ENCODE results near the gene PWWP3B. TPM values are rescaled to one million over a fixed set of nuclear protein-coding genes. Genes with fewer than 3 reads are reported as not detected.

Gene PWWP3B
- total and polyA plus RNA-seq, 2 experiments from 2014 or later: not detected

- Histone ChIP-seq H3K4me1 (ENCODE audit: insufficient read depth) (no peaks in the 10 kb centered on the region), H3K36me3 (ENCODE audit: low read depth) (no peaks in the 10 kb centered on the region), H3F3A (ENCODE audit: insufficient read depth) (no peaks in the 10 kb centered on the region), H3K27ac (no peak overlapping the region), H3K27me3 (replicated peaks; ENCODE audit: insufficient read depth) (no peaks in the 10 kb centered on the region), H3K9me2 (ENCODE audit: insufficient read depth) (no peaks in the 10 kb centered on the region), H2AFZ (no peak overlapping the region), H3K4me3 (no peak overlapping the region), H3K79me2 (ENCODE audit: insufficient read depth) (no peaks in the 10 kb centered on the region), H3K9me3 (ENCODE audit: low read depth) (no peaks in the 10 kb centered on the region), H4K20me1 (ENCODE audit: insufficient read depth) (no peaks in the 10 kb centered on the region), H3K4me2 (ENCODE audit: unreplicated experiment) (no peak overlapping the region), H3K9ac (no peak overlapping the region)
- no peak for DNase-seq
- in situ Hi-C loops (cut with MboI): no loop called here
- no peak for TF ChIP-seq EZH2 (IDR thresholded peaks at IDR 0.05; ENCODE audit: insufficient read depth, poor library complexity, severe bottlenecking)
- TF ChIP-seq EZH2phosphoT487 (IDR thresholded peaks at IDR 0.05; ENCODE audit: insufficient read depth, low read depth): no peak
Measured at GRCh38 chrX:106159861-106160282, 8.2 kb upstream of the PWWP3B start.

DNA sequence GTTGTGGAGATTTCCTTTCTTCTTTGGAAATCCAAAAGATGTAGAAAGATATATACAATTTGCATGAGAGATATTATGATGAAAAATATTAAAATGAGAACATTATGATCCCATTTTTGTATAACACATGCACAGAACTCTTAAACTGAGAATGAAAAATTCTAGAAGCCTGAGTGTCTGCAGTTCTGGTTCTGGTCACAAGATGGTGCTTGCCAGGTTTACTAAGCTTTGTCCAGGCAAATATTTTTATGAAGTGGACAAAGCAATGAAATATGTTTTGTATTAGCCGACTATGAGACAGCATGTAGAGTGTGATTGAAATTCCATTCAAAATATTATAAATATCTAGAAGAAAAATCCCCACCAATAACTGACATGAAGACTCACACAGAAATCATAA, 2.2 kb downstream of the PWWP3B start:
- H3K9me2 ChIP-seq (ENCODE audit: insufficient read depth): no peaks in the 10 kb centered on the region
- no peaks in the 10 kb centered on the region for H3K27me3 ChIP-seq (replicated peaks; ENCODE audit: insufficient read depth)
- H3F3A ChIP-seq (ENCODE audit: insufficient read depth): no peaks in the 10 kb centered on the region
- TF ChIP-seq EZH2phosphoT487 (IDR thresholded peaks at IDR 0.05; ENCODE audit: insufficient read depth, low read depth): no peak
- no peak for TF ChIP-seq EZH2 (IDR thresholded peaks at IDR 0.05; ENCODE audit: insufficient read depth, poor library complexity, severe bottlenecking)
- H3K9ac ChIP-seq: no peak overlapping the region
- no peaks in the 10 kb centered on the region for H3K79me2 ChIP-seq (ENCODE audit: insufficient read depth)
- no peak overlapping the region for H3K27ac ChIP-seq
- H3K9me3 ChIP-seq (ENCODE audit: low read depth): no peaks in the 10 kb centered on the region
- H3K4me2 ChIP-seq (ENCODE audit: unreplicated experiment): no peak overlapping the region
- H4K20me1 ChIP-seq (ENCODE audit: insufficient read depth): no peaks in the 10 kb centered on the region
- in situ Hi-C loops (cut with MboI): no loop called here
- WGBS, 2 experiments (ENCODE audit: low coverage in 1 of 2, low lambda C conversion rate in 2 of 2, missing lambda C conversion rate in 2 of 2): 0% methylated on average over 1 of the region's 1 CpG
- no peak overlapping the region for H3K4me3 ChIP-seq
- H2AFZ ChIP-seq: no peak overlapping the region
- peak; percentile 29 for DNase-seq
- H3K4me1 ChIP-seq (ENCODE audit: insufficient read depth): no peaks in the 10 kb centered on the region
- H3K36me3 ChIP-seq (ENCODE audit: low read depth): no peaks in the 10 kb centered on the region

GRCh38 chrX:106171293-106171820, 3.3 kb downstream of the PWWP3B start:
- in situ Hi-C loops (cut with MboI): no loop called here
- H3K36me3 ChIP-seq (ENCODE audit: low read depth): no peaks in the 10 kb centered on the region
- DNase-seq: no peak
- no peak overlapping the region for H3K9ac ChIP-seq
- H3K27me3 ChIP-seq (replicated peaks; ENCODE audit: insufficient read depth): no peaks in the 10 kb centered on the region
- no peak overlapping the region for H3K4me3 ChIP-seq
- TF ChIP-seq EZH2phosphoT487 (IDR thresholded peaks at IDR 0.05; ENCODE audit: insufficient read depth, low read depth) (no peak), EZH2 (IDR thresholded peaks at IDR 0.05; ENCODE audit: insufficient read depth, poor library complexity, severe bottlenecking) (no peak)
- H3K4me1 ChIP-seq (ENCODE audit: insufficient read depth): no peaks in the 10 kb centered on the region
- no peaks in the 10 kb centered on the region for H3K9me2 ChIP-seq (ENCODE audit: insufficient read depth)
- H3K9me3 ChIP-seq (ENCODE audit: low read depth): no peaks in the 10 kb centered on the region
- H3K27ac ChIP-seq: no peak overlapping the region
- no peaks in the 10 kb centered on the region for H3K79me2 ChIP-seq (ENCODE audit: insufficient read depth)
- no peak overlapping the region for H3K4me2 ChIP-seq (ENCODE audit: unreplicated experiment)
- no peaks in the 10 kb centered on the region for H3F3A ChIP-seq (ENCODE audit: insufficient read depth)
- WGBS, 2 experiments (ENCODE audit: low coverage in 1 of 2, low lambda C conversion rate in 2 of 2, missing lambda C conversion rate in 2 of 2): 27 to 36% methylated on average over 2 to 3 of the region's 3 CpGs
- H2AFZ ChIP-seq: no peak overlapping the region
- H4K20me1 ChIP-seq (ENCODE audit: insufficient read depth): no peaks in the 10 kb centered on the region

GRCh38 chrX:106177106-106177981, 9.2 kb downstream of the PWWP3B start:
- Histone ChIP-seq H3K4me2 (ENCODE audit: unreplicated experiment) (no peak overlapping the region), H3K27me3 (replicated peaks; ENCODE audit: insufficient read depth) (no peaks in the 10 kb centered on the region), H3K9me3 (ENCODE audit: low read depth) (no peaks in the 10 kb centered on the region), H3K79me2 (ENCODE audit: insufficient read depth) (no peaks in the 10 kb centered on the region), H3K27ac (no peak overlapping the region), H3K9ac (no peak overlapping the region), H3K4me3 (no peak overlapping the region), H3K9me2 (ENCODE audit: insufficient read depth) (no peaks in the 10 kb centered on the region), H3K4me1 (ENCODE audit: insufficient read depth) (no peaks in the 10 kb centered on the region), H3K36me3 (ENCODE audit: low read depth) (no peaks in the 10 kb centered on the region), H4K20me1 (ENCODE audit: insufficient read depth) (no peaks in the 10 kb centered on the region), H3F3A (ENCODE audit: insufficient read depth) (no peaks in the 10 kb centered on the region), H2AFZ (no peak overlapping the region)
- TF ChIP-seq EZH2 (IDR thresholded peaks at IDR 0.05; ENCODE audit: insufficient read depth, poor library complexity, severe bottlenecking) (no peak), EZH2phosphoT487 (IDR thresholded peaks at IDR 0.05; ENCODE audit: insufficient read depth, low read depth) (no peak)
- in situ Hi-C loops (cut with MboI): no loop called here
- WGBS, 2 experiments (ENCODE audit: low coverage in 1 of 2, low lambda C conversion rate in 2 of 2, missing lambda C conversion rate in 2 of 2): 3 to 4% methylated on average over 19 to 21 of the region's 22 CpGs
- no peak for DNase-seq
